Non-pigmented ciliary epithelial cell (primary cell): ENCODE results near the gene FCN1.

ENCODE experiments used
- DNase-seq: peaks from one replicate; pipeline ENCODE4 v3.0.0-alpha.2; 2010; ENCODE audit warnings: low read depth

FCN1 gene

GRCh38 chr9:134891053-134891452 is 26.7 kb downstream of the FCN1 start:
- DNase-seq = no peak

- no peak for DNase-seq
Observed at GRCh38 chr9:134890155-134890495, 27.6 kb downstream of the FCN1 start.

GRCh38 chr9:134889386-134890154 is 28.1 kb downstream of the FCN1 start:
- DNase-seq = no peak

- no peak for DNase-seq
Observed at GRCh38 chr9:134888603-134889190, 29.0 kb downstream of the FCN1 start.

GRCh38 chr9:134887686-134888602 is 29.8 kb downstream of the FCN1 start:
- DNase-seq = no peak

GRCh38 chr9:134887219-134887618 is 30.5 kb downstream of the FCN1 start:
- no peak for DNase-seq

- DNase-seq = no peak
Observed at GRCh38 chr9:134886413-134886913, 31.2 kb downstream of the FCN1 start.

GRCh38 chr9:134885679-134886412 is 31.9 kb downstream of the FCN1 start:
- no peak for DNase-seq

- DNase-seq = no peak
Observed at GRCh38 chr9:134885001-134885678, 32.6 kb downstream of the FCN1 start.

GRCh38 chr9:134884492-134884891 is 33.2 kb downstream of the FCN1 start:
- DNase-seq = no peak

- DNase-seq = no peak
Observed at GRCh38 chr9:134883040-134883782, 34.5 kb downstream of the FCN1 start.

- DNase-seq = no peak
Observed at GRCh38 chr9:134882204-134882785, 35.4 kb downstream of the FCN1 start.

- DNase-seq = no peak
Observed at GRCh38 chr9:134881313-134881670, 36.4 kb downstream of the FCN1 start.

GRCh38 chr9:134880484-134881312 is 37.0 kb downstream of the FCN1 start, which contains the start of gene FCN2:
TSS of gene FCN2 (plus strand) at chr9:134880810. CDS start at chr9:134880822, 12 bp downstream.
- no peak for DNase-seq

GRCh38 chr9:134879664-134880483 is 37.8 kb downstream of the FCN1 start:
- no peak for DNase-seq

- DNase-seq = no peak
Observed at GRCh38 chr9:134877541-134877940, 40.2 kb downstream of the FCN1 start.

- no peak for DNase-seq
Observed at GRCh38 chr9:134875371-134875770, 42.3 kb downstream of the FCN1 start.

GRCh38 chr9:134872482-134873231 is 45.1 kb downstream of the FCN1 start:
- no peak for DNase-seq
